ENCODE results near the gene DNAH2.
A peak's percentile ranks its signal among the peaks of the same experiment; 100 is the strongest.

DNAH2 gene

DNA sequence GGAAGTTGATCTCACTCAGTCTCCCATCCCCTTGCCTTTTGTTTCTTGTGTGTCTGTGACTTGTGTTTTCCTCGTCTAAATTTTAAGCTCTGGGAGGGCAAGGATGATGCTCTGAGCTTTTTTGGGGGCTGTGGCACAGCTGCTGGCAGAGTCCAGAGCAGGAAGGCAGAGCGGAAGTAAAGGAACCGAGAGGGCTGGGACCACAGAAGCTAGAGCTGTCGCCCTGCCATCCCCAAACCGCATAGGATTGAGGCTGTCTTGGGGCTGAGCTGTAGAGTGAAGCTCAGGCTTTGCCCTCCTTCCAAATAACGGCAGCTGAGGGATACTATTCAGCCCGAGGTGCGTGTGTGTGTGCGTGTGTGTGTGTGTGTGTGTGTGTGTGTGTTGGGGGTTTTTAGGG, 3.8 kb upstream of the DNAH2 start:
- Histone ChIP-seq H3F3A (ENCODE audit: insufficient read depth) (no peaks in the 10 kb centered on the region), H3K9me2 (replicated peaks; ENCODE audit: insufficient read depth, low read length) (no peaks in the 10 kb centered on the region), H3K79me2 (ENCODE audit: insufficient read depth, low read length) (no peaks in the 10 kb centered on the region), H3K9ac (ENCODE audit: low read length) (no peak overlapping the region), H4K20me1 (ENCODE audit: low read depth, low read length) (no peaks in the 10 kb centered on the region), H3K27ac (ENCODE audit: low read depth, low read length) (no peak overlapping the region), H3K4me2 (ENCODE audit: low read depth, low read length, poor library complexity, severe bottlenecking) (no peak overlapping the region), H3K27me3 (ENCODE audit: low read length) (no peaks in the 10 kb centered on the region), H2AFZ (ENCODE audit: low read depth, low read length, severe bottlenecking) (no peak overlapping the region), H3K4me3 (ENCODE audit: insufficient read depth, low read length, poor library complexity, severe bottlenecking) (no peak overlapping the region), H3K36me3 (ENCODE audit: low read length) (no peaks in the 10 kb centered on the region), H3K9me3 (ENCODE audit: insufficient read depth, low read length) (no peaks in the 10 kb centered on the region)
- TF ChIP-seq EZH2phosphoT487 (conservative IDR thresholded peaks at IDR 0.05; ENCODE audit: low read length): no peak
- TF ChIP-seq, protein P1, sequence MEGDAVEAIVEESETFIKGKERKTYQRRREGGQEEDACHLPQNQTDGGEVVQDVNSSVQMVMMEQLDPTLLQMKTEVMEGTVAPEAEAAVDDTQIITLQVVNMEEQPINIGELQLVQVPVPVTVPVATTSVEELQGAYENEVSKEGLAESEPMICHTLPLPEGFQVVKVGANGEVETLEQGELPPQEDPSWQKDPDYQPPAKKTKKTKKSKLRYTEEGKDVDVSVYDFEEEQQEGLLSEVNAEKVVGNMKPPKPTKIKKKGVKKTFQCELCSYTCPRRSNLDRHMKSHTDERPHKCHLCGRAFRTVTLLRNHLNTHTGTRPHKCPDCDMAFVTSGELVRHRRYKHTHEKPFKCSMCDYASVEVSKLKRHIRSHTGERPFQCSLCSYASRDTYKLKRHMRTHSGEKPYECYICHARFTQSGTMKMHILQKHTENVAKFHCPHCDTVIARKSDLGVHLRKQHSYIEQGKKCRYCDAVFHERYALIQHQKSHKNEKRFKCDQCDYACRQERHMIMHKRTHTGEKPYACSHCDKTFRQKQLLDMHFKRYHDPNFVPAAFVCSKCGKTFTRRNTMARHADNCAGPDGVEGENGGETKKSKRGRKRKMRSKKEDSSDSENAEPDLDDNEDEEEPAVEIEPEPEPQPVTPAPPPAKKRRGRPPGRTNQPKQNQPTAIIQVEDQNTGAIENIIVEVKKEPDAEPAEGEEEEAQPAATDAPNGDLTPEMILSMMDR (IDR thresholded peaks at IDR 0.05; ENCODE audit: insufficient read depth, low read length, poor library complexity, severe bottlenecking): no peak

DNA sequence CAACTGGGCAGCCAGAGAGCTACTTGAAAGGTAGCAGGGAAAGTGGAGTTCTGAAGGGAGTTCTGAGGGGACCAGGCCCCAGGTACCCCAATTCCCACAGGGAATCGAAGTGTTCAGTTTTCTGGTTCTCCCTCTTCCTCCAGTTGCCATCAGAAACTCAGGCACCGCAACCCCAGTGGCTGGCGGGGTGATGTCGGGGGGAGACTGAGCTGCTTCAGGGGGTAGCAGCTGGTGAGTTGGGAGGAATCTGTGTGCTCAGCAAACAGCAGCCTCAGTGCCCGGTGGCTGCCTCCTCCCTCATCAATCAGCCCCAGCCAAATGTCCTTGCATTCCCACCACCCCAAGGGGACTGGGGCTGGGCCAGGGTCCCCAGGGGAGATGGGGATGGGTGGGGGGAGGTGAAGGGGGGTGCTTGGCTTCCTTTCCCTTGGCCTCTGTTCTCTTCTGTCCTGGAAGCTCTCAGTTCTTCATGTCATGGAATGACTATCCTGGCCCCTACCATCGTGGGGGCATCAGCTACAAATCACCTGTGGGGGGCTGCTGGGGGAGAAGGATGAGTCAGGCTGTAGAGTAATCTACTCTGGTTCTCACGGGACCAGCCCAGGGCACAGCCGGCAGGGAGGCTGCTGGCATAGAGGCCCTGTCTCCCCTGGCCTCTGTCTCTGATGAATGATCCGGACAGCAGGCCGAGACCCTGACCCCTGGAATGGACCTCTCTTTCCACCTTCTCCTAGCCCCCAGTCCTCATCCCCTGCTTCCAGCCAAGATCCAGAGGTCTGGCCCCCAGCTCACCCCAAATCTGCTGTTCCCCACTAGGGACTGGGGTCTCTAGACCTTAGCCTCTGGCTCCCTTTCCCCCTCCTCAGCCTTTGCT, 2.6 kb upstream of the DNAH2 start:
- TF ChIP-seq, protein P1 (IDR thresholded peaks at IDR 0.05; ENCODE audit: insufficient read depth, low read length, poor library complexity, severe bottlenecking): no peak
- TF ChIP-seq EZH2phosphoT487 (conservative IDR thresholded peaks at IDR 0.05; ENCODE audit: low read length): no peak
- Histone ChIP-seq H3K36me3 (ENCODE audit: low read length) (no peaks in the 10 kb centered on the region), H3K9ac (ENCODE audit: low read length) (no peak overlapping the region), H2AFZ (ENCODE audit: low read depth, low read length, severe bottlenecking) (no peak overlapping the region), H3K27ac (ENCODE audit: low read depth, low read length) (no peak overlapping the region), H3F3A (ENCODE audit: insufficient read depth) (no peaks in the 10 kb centered on the region), H4K20me1 (ENCODE audit: low read depth, low read length) (no peaks in the 10 kb centered on the region), H3K27me3 (ENCODE audit: low read length) (no peaks in the 10 kb centered on the region), H3K4me3 (ENCODE audit: insufficient read depth, low read length, poor library complexity, severe bottlenecking) (no peak overlapping the region), H3K79me2 (ENCODE audit: insufficient read depth, low read length) (no peaks in the 10 kb centered on the region), H3K4me2 (ENCODE audit: low read depth, low read length, poor library complexity, severe bottlenecking) (no peak overlapping the region), H3K9me2 (replicated peaks; ENCODE audit: insufficient read depth, low read length) (no peaks in the 10 kb centered on the region), H3K9me3 (ENCODE audit: insufficient read depth, low read length) (no peaks in the 10 kb centered on the region)

DNA sequence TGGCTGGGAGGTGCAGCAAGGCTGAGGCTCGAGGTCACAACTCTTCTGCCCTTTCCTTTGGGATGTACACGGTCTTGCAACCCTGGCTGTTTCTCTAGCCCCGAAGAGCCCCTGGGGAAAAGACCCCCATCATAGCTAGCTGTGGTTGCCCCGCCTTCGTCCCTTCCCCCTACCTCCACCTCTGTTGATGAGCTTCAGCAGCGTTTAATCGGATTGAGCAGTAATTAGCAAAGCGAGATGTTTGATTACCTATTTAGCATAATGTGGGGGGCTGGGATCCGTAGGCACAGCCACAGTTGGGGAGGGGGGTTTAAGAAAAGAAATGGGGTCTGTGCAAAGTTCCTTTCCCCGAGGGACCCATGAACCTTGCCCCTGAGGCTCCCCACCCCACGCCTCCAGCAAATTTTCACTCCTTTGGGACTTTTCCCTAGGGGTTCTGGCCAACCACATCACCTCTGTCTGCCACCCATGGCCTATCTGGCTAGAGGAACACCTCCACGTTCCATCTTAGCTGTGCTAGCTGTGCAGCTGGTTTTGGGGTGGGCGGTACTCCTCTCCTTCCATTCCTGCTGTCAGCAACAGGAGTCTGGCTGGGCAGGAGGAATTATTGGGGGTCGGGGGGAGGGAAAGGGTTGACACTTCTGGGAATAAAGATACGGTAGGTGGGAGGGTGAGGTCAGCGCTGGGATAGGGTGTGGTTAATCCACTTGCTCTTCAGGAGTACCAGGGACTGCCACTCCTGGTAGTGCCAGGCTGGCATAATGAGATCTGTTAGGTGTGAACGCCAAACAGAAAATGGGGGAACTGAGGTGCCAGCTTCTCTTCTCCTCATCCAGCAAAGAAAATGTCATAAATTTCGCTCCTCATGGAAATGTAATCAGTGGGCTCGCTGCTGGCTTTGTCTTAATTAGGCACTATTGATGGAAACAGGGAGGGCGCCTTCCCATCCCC, 1.3 kb upstream of the DNAH2 start:
- Histone ChIP-seq H3K9ac (ENCODE audit: low read length) (no peak overlapping the region), H3K4me2 (ENCODE audit: low read depth, low read length, poor library complexity, severe bottlenecking) (peak overlapping the region; percentile 54), H3K27me3 (ENCODE audit: low read length) (no peaks in the 10 kb centered on the region), H3K9me3 (ENCODE audit: insufficient read depth, low read length) (no peaks in the 10 kb centered on the region), H3K27ac (ENCODE audit: low read depth, low read length) (no peak overlapping the region), H3K36me3 (ENCODE audit: low read length) (no peaks in the 10 kb centered on the region), H3K9me2 (replicated peaks; ENCODE audit: insufficient read depth, low read length) (no peaks in the 10 kb centered on the region), H4K20me1 (ENCODE audit: low read depth, low read length) (no peaks in the 10 kb centered on the region), H3K4me3 (ENCODE audit: insufficient read depth, low read length, poor library complexity, severe bottlenecking) (no peak overlapping the region), H3K79me2 (ENCODE audit: insufficient read depth, low read length) (no peaks in the 10 kb centered on the region), H2AFZ (ENCODE audit: low read depth, low read length, severe bottlenecking) (no peak overlapping the region), H3F3A (ENCODE audit: insufficient read depth) (no peaks in the 10 kb centered on the region)
- TF ChIP-seq EZH2phosphoT487 (conservative IDR thresholded peaks at IDR 0.05; ENCODE audit: low read length): no peak
- TF ChIP-seq, protein P1 (IDR thresholded peaks at IDR 0.05; ENCODE audit: insufficient read depth, low read length, poor library complexity, severe bottlenecking): no peak

Data from SU-DHL-6 (cell line).